Activated CD4-positive, alpha-beta T cell treated with anti-CD3 and anti-CD28 coated beads, Interleukin-2, amount 10 ng/mL, durations not matched to agents 24 days and 14 days (primary cell): ENCODE results near the gene AP1G2. TPM values are rescaled to one million over a fixed set of nuclear protein-coding genes. Genes with fewer than 3 reads are reported as not detected.
A peak's percentile ranks its signal among the peaks of the same experiment; 100 is the strongest.

Source experiments
- DNase-seq: peaks from one replicate; pipeline ENCODE4 v3.0.0; 2022
- H3K27ac Mint-ChIP-seq: one replicate; pipeline ENCODE4 v1.8.0; 2022; ENCODE audit warnings: mild to moderate bottlenecking, mixed read lengths
- H3K27me3 Mint-ChIP-seq: one replicate; pipeline ENCODE4 v1.8.0; 2022; ENCODE audit warnings: mixed read lengths
- H3K36me3 Mint-ChIP-seq: one replicate; pipeline ENCODE4 v1.8.0; 2022; ENCODE audit warnings: low read depth, mild to moderate bottlenecking, mixed read lengths
- H3K4me1 Mint-ChIP-seq: one replicate; pipeline ENCODE4 v1.8.0; 2021; ENCODE audit warnings: mixed read lengths
- H3K4me3 Mint-ChIP-seq: one replicate; pipeline ENCODE4 v1.8.0; 2022; ENCODE audit warnings: mild to moderate bottlenecking, moderate library complexity, mixed read lengths
- H3K9me3 Mint-ChIP-seq: one replicate; pipeline ENCODE4 v1.8.0; 2021; ENCODE audit warnings: mixed read lengths
- intact Hi-C: fragments of 100-400 bp; cut with micrococcal nuclease; formaldehyde crosslinking; loops from one replicate; pipeline ENCODE4 v1.15.1; 2023
- total RNA-seq: library from RNA; stranded (reverse); gene quantifications from 2 replicates; pipeline ENCODE4 v1.2.3, GENCODE V29; 2022

Gene AP1G2
- total RNA-seq, 1 donor from 2014 or later, result 142 TPM

- H3K4me1 Mint-ChIP-seq, result peaks cover 2% of the 10 kb centered on the region
- H3K9me3 Mint-ChIP-seq, result no peaks in the 10 kb centered on the region
- no peak overlapping the region for H3K4me3 Mint-ChIP-seq
- intact Hi-C loops, result no loop called here
- H3K27me3 Mint-ChIP-seq, result no peaks in the 10 kb centered on the region
- H3K27ac Mint-ChIP-seq, result no peak overlapping the region
- DNase-seq, result no peak
- H3K36me3 Mint-ChIP-seq, result no peaks in the 10 kb centered on the region
Observed at GRCh38 chr14:23525611-23526010, 42.0 kb downstream of the AP1G2 start.

DNA sequence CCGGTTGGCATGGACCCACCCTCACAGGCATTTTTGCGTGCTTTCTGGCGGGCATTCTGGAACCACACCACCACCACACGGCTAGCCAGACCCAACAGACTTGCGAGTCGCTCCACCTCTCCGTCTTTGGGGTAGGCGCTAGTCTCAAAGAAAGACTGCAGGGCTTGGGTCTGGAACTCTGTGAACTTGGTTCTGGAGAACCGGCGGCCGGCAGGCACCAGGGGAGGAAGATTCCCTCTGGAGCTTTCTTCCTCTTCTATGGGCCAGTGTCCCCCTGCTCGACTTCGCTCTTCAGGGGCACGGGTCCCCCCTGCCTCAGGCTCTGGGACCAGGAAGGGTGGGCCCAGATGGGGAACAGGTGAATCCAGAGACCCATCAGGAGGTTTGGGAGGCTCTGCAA, 42.6 kb downstream of the AP1G2 start:
- no peaks in the 10 kb centered on the region for H3K36me3 Mint-ChIP-seq
- no peak overlapping the region for H3K27ac Mint-ChIP-seq
- H3K9me3 Mint-ChIP-seq, result no peaks in the 10 kb centered on the region
- intact Hi-C loops, result no loop called here
- no peaks in the 10 kb centered on the region for H3K27me3 Mint-ChIP-seq
- no peak overlapping the region for H3K4me3 Mint-ChIP-seq
- DNase-seq, result no peak
- H3K4me1 Mint-ChIP-seq, result no peaks in the 10 kb centered on the region

GRCh38 chr14:23523229-23524016, 44.2 kb downstream of the AP1G2 start:
- intact Hi-C loops, result no loop called here
- Mint-ChIP-seq H3K27me3 (no peaks in the 10 kb centered on the region), H3K27ac (no peak overlapping the region), H3K36me3 (no peaks in the 10 kb centered on the region), H3K4me3 (no peak overlapping the region), H3K9me3 (no peaks in the 10 kb centered on the region), H3K4me1 (no peaks in the 10 kb centered on the region)
- no peak for DNase-seq

GRCh38 chr14:23522643-23523198, 44.9 kb downstream of the AP1G2 start:
- Mint-ChIP-seq H3K36me3 (no peaks in the 10 kb centered on the region), H3K9me3 (no peaks in the 10 kb centered on the region), H3K4me1 (no peaks in the 10 kb centered on the region), H3K27ac (no peak overlapping the region), H3K27me3 (no peaks in the 10 kb centered on the region), H3K4me3 (no peak overlapping the region)
- intact Hi-C loops, result no loop called here
- DNase-seq, result no peak

DNA sequence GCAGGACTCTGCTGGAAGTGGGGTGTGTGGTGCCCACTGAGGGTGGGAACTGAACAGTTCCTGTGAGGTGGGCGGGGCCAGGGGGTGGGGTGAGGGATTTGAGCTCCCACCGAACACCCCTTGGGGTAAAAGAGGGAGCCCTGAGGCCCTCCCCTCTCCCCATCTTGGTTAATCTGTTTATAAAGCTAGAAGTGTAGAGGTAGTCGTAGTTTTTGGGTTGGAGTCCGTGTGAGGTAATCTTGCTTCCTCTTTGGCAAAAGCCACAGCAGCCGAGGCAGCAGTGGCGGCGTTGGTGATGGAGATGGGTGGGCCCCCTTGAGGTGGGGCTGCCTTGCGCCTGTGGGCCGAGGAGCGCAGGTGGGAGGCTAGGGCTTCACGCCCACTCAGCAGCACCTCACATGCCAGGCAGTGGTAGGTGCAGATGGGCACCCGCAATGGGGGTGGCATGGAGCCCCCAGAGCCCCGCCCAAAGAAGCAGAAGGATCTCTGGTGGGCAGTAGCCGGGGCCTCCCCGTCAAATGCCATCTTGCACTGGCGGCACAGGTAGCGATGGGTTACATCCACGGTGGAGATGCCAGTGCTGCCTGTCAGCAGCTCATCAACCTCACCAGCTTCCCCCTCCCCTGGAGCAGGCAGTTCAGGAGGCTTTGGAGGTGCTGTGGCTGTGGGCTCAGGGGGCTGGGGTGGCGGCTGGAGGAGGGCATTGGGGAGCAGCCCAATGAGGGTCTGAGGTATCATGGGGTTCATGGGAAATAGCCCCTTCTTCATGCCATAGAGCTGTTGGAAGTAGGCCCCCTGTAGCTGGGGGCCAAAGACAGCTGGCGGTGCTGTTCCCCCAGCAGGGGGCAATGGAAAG, 45.6 kb downstream of the AP1G2 start:
- Mint-ChIP-seq H3K27ac (no peak overlapping the region), H3K9me3 (no peaks in the 10 kb centered on the region), H3K4me3 (no peak overlapping the region), H3K27me3 (no peaks in the 10 kb centered on the region), H3K36me3 (no peaks in the 10 kb centered on the region), H3K4me1 (no peaks in the 10 kb centered on the region)
- intact Hi-C loops, result no loop called here
- no peak for DNase-seq

DNA sequence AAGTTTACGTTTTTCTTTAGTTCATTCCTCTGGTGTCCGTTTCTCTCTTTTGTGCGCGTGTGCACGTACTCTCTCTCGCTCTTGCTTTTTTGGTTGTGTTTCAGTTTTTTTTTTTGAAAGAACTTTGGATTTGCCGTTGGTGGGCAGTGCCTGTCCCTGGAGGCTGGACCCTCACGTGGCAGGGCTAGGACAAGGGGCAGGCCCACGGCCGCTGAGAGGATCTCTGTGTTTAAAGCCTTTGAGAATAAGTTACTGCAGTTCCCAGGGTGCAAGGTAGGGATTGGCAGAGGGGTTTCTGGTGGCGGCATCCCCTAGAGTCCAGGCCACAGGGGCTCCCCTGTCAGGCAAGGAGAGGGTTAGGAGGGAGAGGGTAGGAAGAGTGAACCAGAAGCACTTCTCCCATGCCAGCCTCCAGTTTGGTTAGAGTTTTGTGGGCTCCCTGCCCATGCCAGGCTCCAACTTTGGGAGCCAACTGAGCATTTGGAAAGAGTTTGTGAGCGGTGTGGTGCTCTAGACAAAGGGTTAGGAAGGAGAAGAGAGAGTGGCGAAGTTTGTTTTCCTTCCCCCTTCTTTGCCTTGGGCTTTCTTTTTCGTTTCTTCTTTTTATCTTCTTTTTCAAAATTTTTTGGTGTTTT, 46.6 kb downstream of the AP1G2 start:
- intact Hi-C loops, result no loop called here
- Mint-ChIP-seq H3K36me3 (no peaks in the 10 kb centered on the region), H3K27me3 (no peaks in the 10 kb centered on the region), H3K4me1 (no peaks in the 10 kb centered on the region), H3K4me3 (no peak overlapping the region), H3K9me3 (no peaks in the 10 kb centered on the region), H3K27ac (no peak overlapping the region)
- DNase-seq, result no peak

DNA sequence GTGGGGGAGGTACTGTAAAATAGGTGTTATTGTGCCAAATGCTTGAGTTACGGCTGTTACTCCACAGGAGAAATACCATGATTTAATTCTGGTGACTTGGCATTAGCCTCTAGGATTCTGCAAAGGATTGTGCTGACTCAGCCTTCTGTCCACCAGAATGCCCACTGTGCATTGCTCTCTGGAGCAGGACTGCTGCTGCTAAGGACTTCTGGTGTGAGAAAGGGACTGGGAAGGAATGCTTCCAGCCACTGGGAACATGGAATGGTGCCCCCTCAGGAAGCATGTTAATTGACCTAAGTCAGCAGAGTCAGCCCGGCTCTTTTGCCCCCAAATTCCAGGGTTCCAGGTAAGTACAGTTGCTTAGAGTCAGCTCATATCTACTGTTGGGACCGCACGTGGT, 48.9 kb downstream of the AP1G2 start:
- Mint-ChIP-seq H3K27ac (no peak overlapping the region), H3K4me1 (no peaks in the 10 kb centered on the region), H3K36me3 (no peaks in the 10 kb centered on the region), H3K27me3 (no peaks in the 10 kb centered on the region), H3K9me3 (no peaks in the 10 kb centered on the region), H3K4me3 (no peak overlapping the region)
- DNase-seq, result no peak
- intact Hi-C loops, result no loop called here

DNA sequence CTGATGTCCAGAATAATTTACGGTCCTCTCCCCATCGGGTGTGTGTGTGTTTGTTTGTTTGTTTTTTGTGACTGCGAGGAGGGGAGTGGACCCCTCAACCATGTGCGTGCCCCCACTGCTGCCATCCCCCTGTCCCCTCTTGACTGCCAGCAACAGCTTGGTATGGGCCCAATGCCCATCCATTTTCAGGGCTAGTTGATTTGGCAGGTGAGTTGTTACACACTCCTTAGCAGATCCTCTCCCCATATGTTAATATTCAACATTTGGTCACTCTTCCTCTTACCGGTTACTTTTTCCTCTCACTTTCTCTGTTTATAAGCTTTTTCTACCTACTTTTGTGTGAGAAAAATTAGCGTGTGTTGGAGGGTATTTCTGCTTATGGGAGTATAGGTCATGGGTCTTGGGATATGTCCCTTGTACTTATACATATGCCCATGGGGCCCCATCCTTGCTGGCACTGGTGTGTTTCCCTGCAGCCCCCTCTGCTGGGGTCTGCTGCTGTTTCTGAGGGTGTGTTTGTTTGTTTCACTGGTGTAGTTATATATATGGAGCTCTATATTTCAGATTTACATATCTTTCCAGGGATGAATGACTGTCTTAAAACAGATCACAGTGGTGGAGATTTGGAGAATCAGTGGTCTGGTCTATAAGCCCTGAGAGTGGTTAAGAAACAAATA, 49.8 kb downstream of the AP1G2 start:
- Mint-ChIP-seq H3K4me1 (no peaks in the 10 kb centered on the region), H3K27ac (no peak overlapping the region), H3K27me3 (no peaks in the 10 kb centered on the region), H3K36me3 (no peaks in the 10 kb centered on the region), H3K4me3 (no peak overlapping the region), H3K9me3 (no peaks in the 10 kb centered on the region)
- no peak for DNase-seq
- intact Hi-C loops, result no loop called here

- Mint-ChIP-seq H3K27ac (no peak overlapping the region), H3K27me3 (no peaks in the 10 kb centered on the region), H3K4me1 (peaks cover 2% of the 10 kb centered on the region), H3K9me3 (no peaks in the 10 kb centered on the region), H3K4me3 (no peak overlapping the region), H3K36me3 (no peaks in the 10 kb centered on the region)
- intact Hi-C loops, result no loop called here
- DNase-seq, result no peak
Observed at GRCh38 chr14:23514644-23514957, 53.0 kb downstream of the AP1G2 start.

- H3K9me3 Mint-ChIP-seq, result no peaks in the 10 kb centered on the region
- no peak overlapping the region for H3K4me3 Mint-ChIP-seq
- H3K4me1 Mint-ChIP-seq, result peaks cover 2% of the 10 kb centered on the region
Observed at GRCh38 chr14:23513818-23514643, 53.6 kb downstream of the AP1G2 start.

GRCh38 chr14:23513005-23513817, 54.4 kb downstream of the AP1G2 start:
- Mint-ChIP-seq H3K4me3 (no peak overlapping the region), H3K36me3 (no peaks in the 10 kb centered on the region)

More at GRCh38 chr14:23513818-23514643, 53.6 kb downstream of the AP1G2 start:
- Mint-ChIP-seq H3K36me3 (no peaks in the 10 kb centered on the region), H3K27me3 (no peaks in the 10 kb centered on the region), H3K27ac (no peak overlapping the region)
- no peak for DNase-seq
- intact Hi-C loops, result no loop called here

DNA sequence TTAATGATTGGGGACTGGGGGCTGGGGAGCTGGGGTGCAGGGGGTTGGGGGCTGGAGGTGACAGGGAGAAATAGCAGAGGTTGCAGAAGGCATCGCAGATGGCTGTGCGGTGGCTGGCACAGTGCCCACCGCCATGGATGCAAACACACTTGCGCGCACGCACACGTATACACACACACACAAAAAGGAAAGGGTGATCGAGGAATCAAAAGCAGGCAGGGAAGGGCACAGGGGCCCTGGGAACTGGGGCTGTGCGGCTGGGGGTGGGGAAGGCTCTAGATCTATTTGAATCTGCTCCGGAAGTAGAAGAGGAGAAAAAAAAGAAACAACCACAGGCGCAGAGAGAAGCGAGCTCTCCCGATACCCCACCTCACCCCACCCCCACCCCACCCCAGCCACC, 55.4 kb downstream of the AP1G2 start:
- Mint-ChIP-seq H3K9me3 (no peaks in the 10 kb centered on the region), H3K36me3 (no peaks in the 10 kb centered on the region), H3K4me1 (peaks cover 2% of the 10 kb centered on the region), H3K27me3 (no peaks in the 10 kb centered on the region), H3K27ac (peak overlapping the region; percentile 4), H3K4me3 (peak overlapping the region; percentile 51)
- intact Hi-C loops, result no loop called here
- DNase-seq, result no peak

More at GRCh38 chr14:23513005-23513817, 54.4 kb downstream of the AP1G2 start:
- Mint-ChIP-seq H3K4me1 (peaks cover 2% of the 10 kb centered on the region), H3K27ac (no peak overlapping the region), H3K9me3 (no peaks in the 10 kb centered on the region), H3K27me3 (no peaks in the 10 kb centered on the region)
- intact Hi-C loops, result no loop called here
- DNase-seq, result no peak
